Fibroblast of lung (primary cell): Measurements from ENCODE around the gene AP1G2. TPM values are rescaled to one million over a fixed set of nuclear protein-coding genes. Genes with fewer than 3 reads are reported as not detected.

Experiments used
- DNase-seq, 2 donors: peaks; one replicate each; pipeline versions ENCODE4 v3.0.0 to v3.0.0-alpha.2; 2010; ENCODE audit warnings: low read depth in 2 of 2
- H2AFZ ChIP-seq: 2 replicates; pipeline ENCODE4 v1.5.1; 2012; ENCODE audit warnings: low read length, control low read depth, inconsistent platforms
- H3K27ac ChIP-seq: 2 replicates; pipeline ENCODE4 v1.5.1; 2011; ENCODE audit warnings: low read length, control low read depth; ENCODE audit not compliant: insufficient read depth
- H3K27me3 ChIP-seq: 2 replicates; pipeline ENCODE4 v1.5.1; 2011; ENCODE audit warnings: mild to moderate bottlenecking, low read length; ENCODE audit not compliant: control insufficient read depth, insufficient read depth
- H3K36me3 ChIP-seq: 2 replicates; pipeline ENCODE4 v1.5.1; 2011; ENCODE audit warnings: low read length; ENCODE audit not compliant: control insufficient read depth, insufficient read depth
- H3K4me1 ChIP-seq: 2 replicates; pipeline ENCODE4 v1.5.1; 2011; ENCODE audit warnings: low read length; ENCODE audit not compliant: control insufficient read depth, insufficient read depth; ENCODE audit errors: extremely low read depth
- H3K4me2 ChIP-seq: 2 replicates; pipeline ENCODE4 v1.5.1; 2011; ENCODE audit warnings: low read length, control low read depth; ENCODE audit not compliant: insufficient read depth; ENCODE audit errors: extremely low read depth
- H3K4me3 ChIP-seq, 4 experiments: fragments of 200-600 bp in 1 of 4; sonication (generic) in 1 of 4; replicated peaks in 1 of 4; 2 replicates each; pipeline ENCODE4 v1.5.1; 2011 to 2016; ENCODE audit warnings: low read length in 4 of 4, low read depth in 3 of 4, mild to moderate bottlenecking in 3 of 4, control low read depth in 2 of 4, inconsistent platforms in 1 of 4, mixed read lengths in 1 of 4; ENCODE audit not compliant: insufficient read depth in 1 of 4; ENCODE audit errors: control extremely low read depth in 1 of 4
- H3K79me2 ChIP-seq: 2 replicates; pipeline ENCODE4 v1.5.1; 2012; ENCODE audit warnings: mild to moderate bottlenecking, low read length, inconsistent platforms; ENCODE audit not compliant: control insufficient read depth, insufficient read depth
- H3K9ac ChIP-seq: 2 replicates; pipeline ENCODE4 v1.5.1; 2011; ENCODE audit warnings: mild to moderate bottlenecking, low read length, control low read depth; ENCODE audit not compliant: insufficient read depth
- H3K9me3 ChIP-seq: 2 replicates; pipeline ENCODE4 v1.5.1; 2012; ENCODE audit warnings: low read depth, low read length; ENCODE audit not compliant: control insufficient read depth, insufficient read depth
- H4K20me1 ChIP-seq: 2 replicates; pipeline ENCODE4 v1.5.1; 2011; ENCODE audit warnings: low read length; ENCODE audit not compliant: control insufficient read depth, insufficient read depth; ENCODE audit errors: extremely low read depth
- EZH2 ChIP-seq: IDR thresholded peaks from 2 replicates; pipeline ENCODE4 v1.5.1; 2012; ENCODE audit warnings: low read length, control low read depth, mild to moderate bottlenecking; ENCODE audit errors: missing control alignments
- polyA plus RNA-seq, 2 donors: library from polyadenylated mRNA; depleted of rRNA in 1 of 2; stranded (reverse) in 1 of 2; unstranded in 1 of 2; fragments of >200 nt; gene quantifications; 2 replicates each; pipeline ENCODE4 v1.2.1, GENCODE V29; 2011 to 2012; ENCODE audit warnings: missing spikeins in 1 of 2
- total RNA-seq: library from RNA; depleted of rRNA; stranded (reverse); fragments of >200 nt; gene quantifications from 2 replicates; pipeline ENCODE4 v1.2.1, GENCODE V29; 2014
- TF ChIP-seq, protein P1 (sequence below), 2 donors: IDR thresholded peaks in 1 of 2; conservative IDR thresholded peaks in 1 of 2; 1 replicate in 1 of 2; 2 replicates in 1 of 2; pipeline ENCODE4 v1.5.1; 2011 to 2012; ENCODE audit warnings: low read length in 2 of 2, control low read depth in 1 of 2, inconsistent platforms in 1 of 2, low read depth in 1 of 2, mild to moderate bottlenecking in 1 of 2

Gene AP1G2
- total and polyA plus RNA-seq, 2 donors (not counting 1 experiment from before 2014, with no cell fraction given): 7.9 to 9.2 TPM

DNA sequence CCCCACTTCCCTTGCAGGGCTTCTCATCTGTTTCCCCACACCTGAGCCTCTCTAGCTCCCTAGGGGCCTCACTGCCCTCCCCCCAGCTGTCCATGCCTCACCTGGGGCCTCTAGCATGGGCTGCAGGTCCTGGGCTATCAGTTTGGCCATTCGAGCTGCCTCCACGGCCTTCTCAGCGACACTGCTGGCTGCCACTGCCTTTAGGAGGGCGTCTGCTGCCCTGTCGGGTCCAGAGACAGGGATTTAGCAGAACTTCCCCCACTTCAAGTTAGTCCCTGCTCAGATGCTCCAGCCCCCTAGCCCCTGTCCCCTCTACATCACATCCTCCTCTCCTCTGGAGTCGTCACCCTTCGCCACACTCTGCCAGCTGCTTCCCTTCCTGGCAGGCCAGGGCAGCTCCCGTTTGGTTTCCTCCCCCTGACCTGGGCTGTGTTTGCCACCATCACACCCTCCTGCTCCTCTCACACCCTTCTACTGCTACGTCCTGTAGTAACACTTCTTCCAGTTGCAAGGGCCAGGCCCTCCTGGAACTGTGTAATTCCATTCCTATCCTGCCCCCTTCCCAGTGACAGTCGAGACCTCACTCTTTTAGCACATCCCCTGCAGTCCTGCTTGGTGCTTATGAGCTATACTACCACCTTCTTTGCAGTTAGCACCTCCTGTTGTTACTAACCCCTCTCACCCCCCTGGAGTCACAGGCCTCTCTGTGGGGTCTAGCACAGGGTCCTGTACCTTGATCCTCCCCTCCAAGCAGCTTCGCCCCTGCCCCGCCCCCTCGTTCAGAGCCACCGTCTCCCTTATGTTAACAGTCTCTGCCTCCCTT is 4.3 kb upstream of the AP1G2 start:
- Histone ChIP-seq H3K27me3 (peaks cover 29% of the 10 kb centered on the region), H3K4me2 (no peak overlapping the region), H3K4me1 (no peaks in the 10 kb centered on the region), H3K4me3 (no peak overlapping the region), H3K79me2 (no peaks in the 10 kb centered on the region), H3K27ac (no peak overlapping the region), H3K36me3 (no peaks in the 10 kb centered on the region), H2AFZ (no peak overlapping the region), H3K9me3 (no peaks in the 10 kb centered on the region), H4K20me1 (no peaks in the 10 kb centered on the region), H3K9ac (no peak overlapping the region)
- no peak for DNase-seq
- TF ChIP-seq, protein P1, sequence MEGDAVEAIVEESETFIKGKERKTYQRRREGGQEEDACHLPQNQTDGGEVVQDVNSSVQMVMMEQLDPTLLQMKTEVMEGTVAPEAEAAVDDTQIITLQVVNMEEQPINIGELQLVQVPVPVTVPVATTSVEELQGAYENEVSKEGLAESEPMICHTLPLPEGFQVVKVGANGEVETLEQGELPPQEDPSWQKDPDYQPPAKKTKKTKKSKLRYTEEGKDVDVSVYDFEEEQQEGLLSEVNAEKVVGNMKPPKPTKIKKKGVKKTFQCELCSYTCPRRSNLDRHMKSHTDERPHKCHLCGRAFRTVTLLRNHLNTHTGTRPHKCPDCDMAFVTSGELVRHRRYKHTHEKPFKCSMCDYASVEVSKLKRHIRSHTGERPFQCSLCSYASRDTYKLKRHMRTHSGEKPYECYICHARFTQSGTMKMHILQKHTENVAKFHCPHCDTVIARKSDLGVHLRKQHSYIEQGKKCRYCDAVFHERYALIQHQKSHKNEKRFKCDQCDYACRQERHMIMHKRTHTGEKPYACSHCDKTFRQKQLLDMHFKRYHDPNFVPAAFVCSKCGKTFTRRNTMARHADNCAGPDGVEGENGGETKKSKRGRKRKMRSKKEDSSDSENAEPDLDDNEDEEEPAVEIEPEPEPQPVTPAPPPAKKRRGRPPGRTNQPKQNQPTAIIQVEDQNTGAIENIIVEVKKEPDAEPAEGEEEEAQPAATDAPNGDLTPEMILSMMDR (conservative IDR thresholded peaks at IDR 0.05 in 1 of 2, IDR thresholded peaks at IDR 0.05 in 1 of 2; ENCODE audit: low read depth in 1 of 2, low read length in 2 of 2): no peak
- TF ChIP-seq EZH2: no peak

DNA sequence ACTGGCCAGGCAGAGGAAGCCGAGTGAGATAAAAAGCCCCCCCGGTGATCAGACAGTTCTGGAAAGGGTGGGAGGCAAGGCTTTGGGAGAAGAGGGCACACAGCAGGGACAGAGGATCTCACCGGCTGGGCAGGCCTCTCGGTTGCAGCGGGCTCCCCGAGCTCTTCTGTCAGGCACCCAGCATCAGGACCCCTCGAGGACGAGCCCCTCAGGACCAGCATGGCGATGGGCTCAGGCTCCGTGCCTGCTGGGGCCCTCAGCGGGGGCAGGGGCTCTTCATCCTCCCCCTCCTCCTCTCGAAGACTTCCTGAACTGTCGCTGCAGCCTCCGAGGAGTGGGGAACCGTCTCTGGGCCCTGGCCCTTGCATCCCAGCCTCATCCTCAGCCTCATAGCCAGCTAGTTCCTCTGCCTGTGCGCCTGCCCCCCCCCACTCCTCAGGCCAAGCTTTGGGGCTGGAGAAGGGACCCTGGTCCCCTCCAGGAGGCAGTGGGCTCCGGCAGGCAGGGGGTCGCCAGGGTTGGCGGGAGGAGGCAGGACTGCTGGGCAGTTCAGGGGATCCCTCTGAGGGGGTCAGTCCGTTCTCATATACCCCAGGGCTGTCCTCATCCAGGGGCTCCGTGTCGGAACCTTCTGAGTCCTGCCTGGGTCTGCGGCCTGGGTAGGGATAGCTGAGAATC is 3.4 kb upstream of the AP1G2 start:
- no peak for DNase-seq
- H3K36me3 ChIP-seq: no peaks in the 10 kb centered on the region
- no peaks in the 10 kb centered on the region for H3K9me3 ChIP-seq

More for the DNA sequence above, 3.4 kb upstream of the AP1G2 start:
- Histone ChIP-seq H3K4me3 (no peak overlapping the region), H3K27me3 (peaks cover 20% of the 10 kb centered on the region), H2AFZ (no peak overlapping the region), H3K4me2 (no peak overlapping the region), H3K27ac (no peak overlapping the region), H3K79me2 (no peaks in the 10 kb centered on the region), H3K4me1 (no peaks in the 10 kb centered on the region), H3K9ac (no peak overlapping the region), H4K20me1 (no peaks in the 10 kb centered on the region)
- TF ChIP-seq, protein P1 (conservative IDR thresholded peaks at IDR 0.05 in 1 of 2, IDR thresholded peaks at IDR 0.05 in 1 of 2; ENCODE audit: low read depth in 1 of 2, low read length in 2 of 2): no peak
- no peak for TF ChIP-seq EZH2
